Tibial nerve (tissue), 3 donors: ENCODE results near the gene SLC38A10.

Experiments
- POLR2A ChIP-seq, 2 donors: fragments of 450-650 bp; IDR thresholded peaks; one replicate each; pipeline ENCODE4 v1.6.1; 2017; ENCODE audit warnings: antibody characterized with exemption in 2 of 2, mild to moderate bottlenecking in 2 of 2, moderate library complexity in 2 of 2
- TF ChIP-seq, protein P1 (sequence below), 5 experiments: fragments of 200-600 bp in 3 of 5; fragments of 450-650 bp in 2 of 5; sonication (generic) in 3 of 5; IDR thresholded peaks; one replicate each; pipeline ENCODE4 v1.5.1; 2016 to 2019; ENCODE audit warnings: antibody characterized with exemption in 5 of 5, mild to moderate bottlenecking in 3 of 5, moderate library complexity in 2 of 5

DNA sequence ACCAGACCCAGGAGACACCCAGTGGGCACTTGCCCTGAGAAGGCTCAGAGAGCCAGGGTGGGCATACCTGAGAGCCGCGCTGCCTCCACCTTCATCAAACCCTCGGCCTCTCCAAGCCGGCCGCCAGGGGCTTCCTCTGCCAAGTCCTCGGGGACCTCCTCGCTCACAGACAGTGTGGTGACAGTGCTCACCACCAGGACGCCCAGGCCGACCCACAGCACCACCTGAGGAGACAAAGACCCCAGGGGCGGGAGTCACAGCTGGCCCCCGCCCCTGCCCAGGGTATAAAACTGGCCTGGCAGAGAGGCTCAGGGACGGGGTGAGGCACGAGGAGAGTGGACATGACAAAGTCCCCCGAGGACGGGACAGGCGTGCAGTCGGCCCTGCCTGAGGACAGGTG, 34.9 kb downstream of the SLC38A10 start:
- TF ChIP-seq POLR2A (IDR thresholded peaks at IDR 0.05): no peak
- TF ChIP-seq, protein P1, sequence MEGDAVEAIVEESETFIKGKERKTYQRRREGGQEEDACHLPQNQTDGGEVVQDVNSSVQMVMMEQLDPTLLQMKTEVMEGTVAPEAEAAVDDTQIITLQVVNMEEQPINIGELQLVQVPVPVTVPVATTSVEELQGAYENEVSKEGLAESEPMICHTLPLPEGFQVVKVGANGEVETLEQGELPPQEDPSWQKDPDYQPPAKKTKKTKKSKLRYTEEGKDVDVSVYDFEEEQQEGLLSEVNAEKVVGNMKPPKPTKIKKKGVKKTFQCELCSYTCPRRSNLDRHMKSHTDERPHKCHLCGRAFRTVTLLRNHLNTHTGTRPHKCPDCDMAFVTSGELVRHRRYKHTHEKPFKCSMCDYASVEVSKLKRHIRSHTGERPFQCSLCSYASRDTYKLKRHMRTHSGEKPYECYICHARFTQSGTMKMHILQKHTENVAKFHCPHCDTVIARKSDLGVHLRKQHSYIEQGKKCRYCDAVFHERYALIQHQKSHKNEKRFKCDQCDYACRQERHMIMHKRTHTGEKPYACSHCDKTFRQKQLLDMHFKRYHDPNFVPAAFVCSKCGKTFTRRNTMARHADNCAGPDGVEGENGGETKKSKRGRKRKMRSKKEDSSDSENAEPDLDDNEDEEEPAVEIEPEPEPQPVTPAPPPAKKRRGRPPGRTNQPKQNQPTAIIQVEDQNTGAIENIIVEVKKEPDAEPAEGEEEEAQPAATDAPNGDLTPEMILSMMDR (IDR thresholded peaks at IDR 0.05): no peak
